NCI-H1694 treated with DMSO at 0.1 percent for 48 hours (cell line): ENCODE measurements around the gene NFIL3.
"Not testable (repeated sequence)": the region's sequence is repeated elsewhere in the genome, so short reads cannot be mapped to it uniquely, and the experiment has no call there.

Source experiments
- DNase-seq: peaks from one replicate; lab custom pipeline; 2025; lab: John Stamatoyannopoulos, UW

NFIL3 gene, protein sequence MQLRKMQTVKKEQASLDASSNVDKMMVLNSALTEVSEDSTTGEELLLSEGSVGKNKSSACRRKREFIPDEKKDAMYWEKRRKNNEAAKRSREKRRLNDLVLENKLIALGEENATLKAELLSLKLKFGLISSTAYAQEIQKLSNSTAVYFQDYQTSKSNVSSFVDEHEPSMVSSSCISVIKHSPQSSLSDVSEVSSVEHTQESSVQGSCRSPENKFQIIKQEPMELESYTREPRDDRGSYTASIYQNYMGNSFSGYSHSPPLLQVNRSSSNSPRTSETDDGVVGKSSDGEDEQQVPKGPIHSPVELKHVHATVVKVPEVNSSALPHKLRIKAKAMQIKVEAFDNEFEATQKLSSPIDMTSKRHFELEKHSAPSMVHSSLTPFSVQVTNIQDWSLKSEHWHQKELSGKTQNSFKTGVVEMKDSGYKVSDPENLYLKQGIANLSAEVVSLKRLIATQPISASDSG

DNA sequence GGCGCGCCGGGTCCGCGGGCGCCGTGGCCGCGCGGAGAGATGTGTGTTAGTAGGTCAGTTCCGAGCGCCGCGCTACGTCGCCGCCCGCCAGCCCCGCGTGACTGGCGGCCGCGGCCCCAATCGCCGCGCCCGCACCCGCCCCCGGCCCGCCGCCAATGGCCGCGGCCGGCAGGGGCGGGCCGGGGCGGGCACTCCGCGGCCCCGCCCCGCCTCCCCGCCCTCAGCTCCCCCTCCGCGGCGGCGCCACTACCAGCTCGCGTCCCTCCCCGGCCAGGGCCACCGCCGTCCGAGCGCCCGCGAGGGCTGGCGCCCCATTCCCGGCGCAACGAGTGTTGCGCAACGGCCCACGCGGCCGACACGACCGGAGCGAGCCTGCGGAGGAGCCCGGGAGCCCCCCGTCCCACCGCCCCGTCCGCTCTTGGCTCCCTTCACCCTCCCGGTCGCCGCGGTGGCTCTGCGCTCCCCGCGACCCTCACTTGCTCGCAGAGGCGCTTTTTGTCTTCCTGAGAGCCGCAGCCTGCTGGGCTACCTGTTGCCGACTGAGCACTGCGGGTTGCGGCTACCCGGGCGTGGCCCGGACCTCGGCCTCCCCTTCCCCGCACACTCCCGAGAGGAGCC lies at the start of gene NFIL3:
NFIL3 (minus strand) TSS at position 48 of the 618 bp plus-strand sequence. CDS start 13,098 bp downstream, outside the sequence.
- DNase-seq: peak; percentile 21

DNA sequence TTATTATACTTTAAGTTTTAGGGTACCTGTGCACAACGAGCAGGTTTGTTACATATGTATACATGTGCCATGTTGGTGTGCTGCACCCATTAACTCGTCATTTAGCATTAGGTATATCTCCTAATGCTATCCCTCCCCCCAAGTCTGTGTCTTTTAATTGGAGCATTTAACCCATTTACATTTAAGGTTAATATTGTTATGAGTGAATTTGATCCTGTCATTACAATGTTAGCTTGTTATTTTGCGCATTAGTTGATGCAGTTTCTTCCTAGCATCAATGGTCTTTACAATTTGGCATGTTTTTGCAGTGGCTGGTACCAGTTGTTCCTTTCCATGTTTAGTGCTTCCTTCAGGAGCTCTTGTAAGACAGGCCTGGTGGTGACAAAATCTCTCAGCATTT lies 47.9 kb upstream of the NFIL3 start:
- DNase-seq: not testable (repeated sequence)

DNA sequence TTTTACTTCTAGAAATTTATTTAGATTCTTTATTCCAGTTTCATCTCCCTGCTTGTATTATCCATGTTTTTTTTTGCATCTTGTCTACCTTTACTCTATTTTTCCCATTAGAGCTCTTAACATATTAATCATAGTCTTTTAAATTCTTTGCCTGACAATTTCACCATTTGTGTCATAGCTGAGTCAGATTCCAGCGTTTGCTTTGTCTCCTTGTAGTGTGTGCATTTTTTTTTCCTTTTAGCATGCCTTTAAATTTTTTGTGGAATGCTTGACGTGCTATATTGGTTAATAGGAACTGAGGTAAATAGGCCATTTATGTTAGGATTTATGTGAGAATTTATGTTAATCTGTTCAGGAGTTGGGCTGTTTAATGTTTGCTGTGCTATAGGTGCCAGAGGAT lies 41.8 kb upstream of the NFIL3 start:
- DNase-seq: no peak

DNA sequence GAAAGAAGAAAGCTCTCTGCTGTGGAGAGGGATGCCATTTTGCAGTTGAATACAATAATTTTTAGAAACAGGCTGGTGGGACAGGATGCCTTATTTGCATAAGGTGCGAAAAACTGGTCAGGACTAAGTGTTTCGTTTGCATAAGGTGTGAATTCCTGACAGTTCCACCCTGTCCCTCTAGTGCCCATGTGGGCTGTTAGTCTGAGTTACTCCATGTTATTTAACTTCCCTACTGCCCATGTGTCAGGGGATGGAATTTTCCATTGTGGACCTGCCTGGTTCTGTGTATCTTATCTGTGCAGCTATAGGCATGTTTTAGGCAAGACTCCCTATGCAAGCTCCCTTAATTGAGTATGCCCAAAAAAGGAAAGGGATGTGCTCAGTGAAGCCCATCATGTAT lies 35.3 kb upstream of the NFIL3 start:
- no peak for DNase-seq

DNA sequence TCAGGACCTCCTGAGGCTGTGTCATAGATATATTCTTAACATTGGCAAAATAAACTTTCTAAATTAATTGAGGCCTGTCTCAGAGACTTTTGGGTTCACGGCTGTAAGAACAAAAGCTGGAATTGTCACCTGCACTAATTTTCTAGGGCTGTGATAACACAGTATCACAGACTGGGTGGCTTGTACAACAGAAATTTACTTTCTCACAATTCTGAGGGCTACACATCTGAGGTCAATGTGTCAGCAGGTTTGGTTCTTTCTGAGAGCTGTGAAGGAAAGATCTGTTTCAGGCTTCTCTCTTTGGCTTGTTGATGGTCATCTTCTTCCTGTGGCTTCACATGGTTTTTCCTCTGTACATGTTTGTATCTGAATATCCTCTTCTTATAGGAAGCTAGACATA lies 29.2 kb upstream of the NFIL3 start:
- no peak for DNase-seq

DNA sequence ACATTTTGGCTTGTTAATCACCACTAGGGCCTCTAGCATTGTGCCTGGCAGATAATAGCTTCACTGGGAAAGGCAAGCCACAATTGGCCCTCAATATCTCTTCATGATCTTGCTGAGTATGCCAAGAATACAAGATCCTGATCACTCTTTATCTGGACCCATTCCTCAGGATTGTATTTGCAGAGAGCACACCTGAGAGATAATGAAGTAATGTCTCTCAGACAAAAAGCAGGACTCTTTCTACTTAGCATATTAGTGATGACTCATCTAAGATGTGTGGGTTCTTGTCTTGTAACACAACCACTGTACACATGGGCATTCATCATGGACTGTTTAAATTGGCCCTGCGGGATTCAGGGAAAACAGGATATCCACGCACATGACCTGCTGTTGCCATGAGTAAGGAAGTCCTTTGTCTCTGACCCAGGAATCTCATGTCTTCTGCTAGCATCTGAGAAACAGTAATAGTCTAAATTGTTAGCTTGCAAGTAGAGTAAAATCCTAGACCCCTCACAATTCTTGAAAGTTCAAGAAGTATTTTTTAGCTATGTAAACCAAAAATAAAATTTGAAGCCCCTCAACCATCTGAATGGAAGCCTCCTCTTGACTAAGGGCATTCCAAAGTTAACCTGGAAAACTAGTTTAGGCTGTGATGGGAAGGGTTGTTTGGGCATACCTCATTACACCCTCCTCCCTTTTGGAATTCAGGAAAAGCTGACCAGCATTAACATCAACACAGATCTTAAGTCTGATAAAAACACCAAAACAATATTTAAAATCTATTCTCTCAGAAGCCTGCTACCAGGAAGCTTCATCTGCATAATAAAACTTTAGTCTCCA lies 28.0 kb upstream of the NFIL3 start:
- DNase-seq: no peak

DNA sequence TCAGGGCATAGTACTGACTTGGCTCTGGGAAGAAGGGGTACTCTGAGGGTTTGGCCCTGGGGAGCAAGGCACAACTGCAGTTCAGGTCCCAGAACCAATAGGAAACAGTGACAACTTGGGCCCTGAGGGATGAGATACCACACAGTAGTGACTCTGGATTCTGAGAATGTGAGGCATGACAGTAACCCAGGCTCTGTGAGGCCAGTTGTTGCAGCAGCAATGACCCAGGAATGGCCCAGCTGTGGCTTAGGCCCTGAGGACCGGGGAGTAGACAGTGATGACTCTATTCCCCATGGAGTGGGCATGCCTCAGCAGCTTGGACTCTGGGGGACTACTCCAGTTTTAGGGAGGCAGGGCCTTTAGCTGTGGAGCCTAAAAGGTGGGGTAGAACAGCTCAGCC lies 21.5 kb upstream of the NFIL3 start:
- no peak for DNase-seq

DNA sequence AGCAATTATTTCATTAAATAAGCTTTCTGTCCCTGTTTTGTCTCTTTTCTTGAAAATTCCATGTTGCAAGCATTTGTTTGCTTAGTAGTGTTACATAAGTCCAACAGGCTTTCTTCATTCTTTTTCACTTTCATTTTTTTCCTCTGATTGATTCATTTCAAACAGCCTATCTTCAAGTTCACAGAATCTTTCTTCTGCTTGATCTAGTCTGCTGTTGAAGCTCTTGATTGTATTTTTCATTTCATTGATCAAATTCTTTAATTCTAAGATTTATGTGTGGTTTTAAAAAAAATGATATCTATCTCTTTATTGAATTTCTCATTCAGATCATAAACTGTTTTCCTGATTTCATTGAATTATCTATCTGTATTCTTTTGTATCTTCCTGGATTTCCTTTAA lies 20.4 kb upstream of the NFIL3 start:
- no peak for DNase-seq

DNA sequence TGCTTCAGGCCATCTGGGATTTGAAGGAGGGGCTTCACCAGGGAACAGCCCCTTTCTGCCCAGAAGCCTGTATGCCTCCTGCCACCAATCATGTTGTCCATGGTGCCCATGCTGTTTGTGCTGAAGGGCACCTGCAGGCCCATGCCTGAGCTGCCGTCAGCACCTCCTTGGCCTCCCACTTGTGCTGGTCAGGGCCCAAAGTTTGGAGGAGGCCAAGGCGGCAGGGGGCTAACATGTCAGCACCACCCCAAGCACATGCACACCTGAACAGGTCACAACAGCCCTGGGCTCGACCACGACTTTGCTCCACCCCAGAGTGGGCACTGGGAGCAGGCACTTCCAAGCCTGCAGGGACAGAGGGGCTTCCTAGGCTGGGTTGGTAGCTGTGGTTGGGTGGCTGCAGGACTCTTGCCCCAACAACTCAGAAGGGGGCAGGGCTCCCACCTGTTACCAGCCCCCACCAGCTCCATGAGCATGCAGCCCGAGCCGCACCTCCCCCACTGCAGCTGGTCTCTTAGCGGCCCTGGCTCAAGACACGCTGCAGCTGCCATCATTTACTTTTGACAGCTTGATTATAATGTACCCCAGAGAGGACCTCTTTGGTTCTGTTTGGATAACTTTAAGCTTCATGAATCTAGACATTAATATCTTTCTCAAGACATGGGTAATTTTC lies 19.8 kb upstream of the NFIL3 start:
- DNase-seq: no peak

DNA sequence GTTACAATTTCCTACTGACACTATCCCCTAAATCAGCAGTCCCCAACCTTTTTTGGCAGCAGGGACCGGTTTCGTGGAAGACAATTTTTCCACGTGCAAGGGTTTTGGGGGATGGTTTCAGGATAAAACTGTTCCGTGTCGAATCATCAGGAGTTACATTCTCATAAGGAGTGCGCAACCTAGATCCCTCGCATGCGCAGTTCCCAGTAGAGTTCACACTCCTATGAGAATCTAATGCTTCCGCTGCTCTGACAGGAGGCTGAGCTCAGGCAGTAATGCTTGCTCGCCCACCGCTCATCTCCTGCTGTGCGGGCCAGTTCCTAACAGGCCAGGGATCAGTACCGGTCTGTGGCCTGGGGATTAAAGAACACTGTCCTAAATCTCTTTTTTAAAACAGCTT lies 13.2 kb upstream of the NFIL3 start:
- no peak for DNase-seq

DNA sequence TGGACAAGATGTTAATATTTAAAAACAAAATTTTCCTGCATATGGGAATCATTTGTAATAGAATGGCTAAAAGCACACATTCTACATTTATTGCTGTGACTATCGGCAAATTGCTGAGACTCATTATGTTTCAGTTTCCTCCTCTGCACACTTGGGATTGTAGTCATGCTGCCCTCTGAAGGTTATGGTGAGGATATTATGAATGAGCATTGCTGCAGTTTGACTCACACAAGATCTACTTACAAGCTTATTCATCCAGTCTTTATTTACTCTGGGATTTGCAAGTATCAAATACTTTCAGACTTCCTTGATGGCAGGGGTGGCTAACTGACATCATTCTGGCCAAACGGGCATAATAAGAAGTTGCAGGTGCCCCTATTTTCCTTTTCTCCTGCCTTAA lies 9.5 kb upstream of the NFIL3 start:
- no peak for DNase-seq

DNA sequence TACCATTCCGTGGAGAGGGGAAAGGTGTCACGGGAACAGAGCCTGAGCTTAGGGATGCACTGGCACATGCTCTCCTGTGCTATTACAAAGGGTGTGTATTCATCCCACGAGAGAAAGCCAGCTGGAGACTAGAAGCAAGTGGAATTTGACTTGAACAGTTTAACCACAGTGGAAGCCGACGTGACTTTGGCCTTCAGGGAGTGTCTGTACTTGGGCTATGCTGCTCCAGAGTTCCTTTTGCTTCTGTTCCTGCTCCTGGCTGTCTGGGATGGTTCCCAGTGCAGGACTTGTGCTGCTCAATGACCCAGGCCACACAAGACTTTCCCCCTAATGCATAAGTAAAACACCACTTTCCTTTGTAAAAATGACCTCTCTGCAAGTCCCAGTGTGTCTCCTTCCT lies 7.9 kb upstream of the NFIL3 start:
- DNase-seq: no peak

DNA sequence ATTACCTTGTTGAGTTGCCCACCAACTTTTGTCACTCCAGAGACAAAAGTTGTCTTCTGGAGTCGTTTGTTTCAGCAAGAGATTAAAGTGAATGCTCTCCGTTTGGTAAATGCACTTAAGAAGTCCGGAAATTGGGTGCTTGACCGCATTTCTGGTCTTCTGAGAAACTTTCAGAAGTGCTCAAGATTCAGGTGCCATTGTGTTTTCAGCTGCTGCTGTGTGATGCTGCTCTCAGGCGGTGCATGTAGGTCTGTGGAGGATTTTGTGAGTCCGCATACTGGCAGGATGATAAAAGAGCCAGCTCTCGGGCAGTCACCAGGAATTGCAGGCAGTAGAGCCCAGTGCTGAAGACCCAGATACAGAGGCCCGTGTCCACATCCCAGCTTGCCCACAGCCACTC lies 5.9 kb upstream of the NFIL3 start:
- no peak for DNase-seq

DNA sequence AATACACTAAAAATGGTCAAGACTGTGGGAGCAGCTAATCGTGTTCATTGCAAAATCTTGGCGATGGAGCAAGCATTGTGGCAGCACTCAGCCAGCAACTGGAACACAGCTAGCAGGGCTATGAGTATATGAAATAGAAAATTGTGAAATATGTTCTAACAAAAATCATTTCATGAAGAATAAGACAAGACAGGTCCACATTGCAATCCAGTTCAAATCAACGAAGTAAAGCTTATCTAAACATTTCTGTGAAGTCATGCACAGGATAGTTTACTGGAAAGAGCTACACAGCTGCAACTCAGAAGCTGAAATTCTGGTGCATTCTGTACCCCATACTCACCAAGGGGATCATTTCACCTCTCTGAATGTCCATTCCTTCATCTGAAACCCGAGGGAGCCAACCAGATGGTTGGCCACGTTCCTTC lies 5.3 kb upstream of the NFIL3 start:
- no peak for DNase-seq

DNA sequence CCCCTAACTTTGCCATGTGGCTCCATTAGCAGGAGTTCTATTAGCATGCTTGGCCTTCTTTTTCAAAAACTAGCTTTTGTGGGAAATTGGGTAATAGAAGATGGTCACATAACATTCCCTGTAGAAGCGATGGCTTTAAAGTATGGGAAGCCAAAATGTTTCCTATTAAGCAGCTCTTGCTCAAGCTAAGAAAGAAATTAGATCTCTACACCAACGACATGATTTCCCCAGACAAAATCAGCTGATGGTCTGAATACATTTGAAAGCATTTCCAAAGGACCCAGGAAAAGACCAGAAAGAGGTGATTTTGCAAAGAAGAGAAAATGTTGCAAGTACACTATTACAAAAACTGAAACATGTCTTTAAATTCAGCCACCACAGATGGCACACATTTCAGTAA lies 4.8 kb upstream of the NFIL3 start:
- no peak for DNase-seq

DNA sequence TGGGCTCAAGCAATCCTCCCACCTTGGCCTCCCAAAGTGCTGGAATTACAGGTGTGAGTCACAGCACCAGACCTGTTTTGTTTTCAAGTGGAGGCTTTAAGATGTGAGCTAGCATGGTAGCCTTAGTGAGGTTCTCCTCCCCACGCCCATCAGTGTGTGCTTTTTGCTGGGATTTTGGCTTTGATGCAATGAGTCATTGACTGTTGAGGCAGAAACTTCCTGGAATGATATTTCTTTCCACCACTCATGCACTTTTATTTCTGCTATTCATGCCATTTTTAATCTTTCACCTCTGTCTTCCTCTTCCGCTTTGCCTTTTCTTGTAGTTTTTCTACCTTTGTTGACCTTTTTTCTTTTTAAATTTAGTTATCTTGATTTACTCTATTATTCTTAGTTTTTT lies 4.2 kb upstream of the NFIL3 start:
- DNase-seq: no peak

DNA sequence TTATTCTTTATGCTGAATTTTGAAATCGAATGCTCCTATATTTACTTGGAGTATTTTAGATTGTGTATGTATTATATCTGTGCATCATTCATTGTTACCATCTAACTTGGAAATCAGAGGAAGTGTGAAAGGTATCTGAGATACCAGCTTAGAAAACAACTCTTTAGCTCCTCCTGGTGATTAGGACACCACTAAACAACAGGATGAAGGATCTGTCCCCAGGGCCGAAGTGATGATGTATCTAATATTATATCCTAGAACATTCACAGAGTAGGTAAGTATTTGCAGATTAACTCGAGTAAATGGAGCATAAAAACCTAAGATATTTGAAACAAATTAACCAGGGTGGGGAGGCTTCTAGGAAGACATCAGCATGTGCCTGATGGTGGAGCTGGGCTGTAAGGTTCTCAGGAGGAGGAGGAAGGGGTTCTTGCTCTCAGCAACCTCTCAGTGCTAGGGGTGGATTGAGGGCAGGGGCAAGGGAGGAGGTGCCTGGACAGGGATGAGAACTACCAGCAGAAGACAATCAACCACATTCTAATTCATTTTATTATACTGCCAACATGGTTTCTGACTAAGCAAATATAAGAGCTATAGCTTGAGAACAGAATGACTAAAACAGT lies 2.6 kb upstream of the NFIL3 start:
- DNase-seq: peak; percentile 46

DNA sequence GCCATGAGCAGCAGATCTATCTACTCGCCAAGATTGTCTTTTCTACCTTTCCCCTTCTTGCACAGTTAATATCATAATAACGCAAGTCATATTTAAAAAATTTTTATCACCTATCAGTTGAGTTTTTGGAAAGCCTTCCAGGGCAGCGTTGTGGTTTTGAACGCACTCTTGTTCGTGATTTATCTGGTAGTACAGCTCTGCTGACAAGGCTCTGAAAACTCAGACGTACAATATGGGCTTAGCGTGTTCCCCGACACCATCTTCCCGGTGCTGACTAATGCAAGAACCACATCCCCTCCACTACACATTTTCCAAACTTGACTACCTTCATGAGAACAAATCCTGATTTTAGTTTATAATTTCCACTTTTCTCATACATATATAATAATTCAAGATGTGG lies 1.6 kb upstream of the NFIL3 start:
- no peak for DNase-seq

DNA sequence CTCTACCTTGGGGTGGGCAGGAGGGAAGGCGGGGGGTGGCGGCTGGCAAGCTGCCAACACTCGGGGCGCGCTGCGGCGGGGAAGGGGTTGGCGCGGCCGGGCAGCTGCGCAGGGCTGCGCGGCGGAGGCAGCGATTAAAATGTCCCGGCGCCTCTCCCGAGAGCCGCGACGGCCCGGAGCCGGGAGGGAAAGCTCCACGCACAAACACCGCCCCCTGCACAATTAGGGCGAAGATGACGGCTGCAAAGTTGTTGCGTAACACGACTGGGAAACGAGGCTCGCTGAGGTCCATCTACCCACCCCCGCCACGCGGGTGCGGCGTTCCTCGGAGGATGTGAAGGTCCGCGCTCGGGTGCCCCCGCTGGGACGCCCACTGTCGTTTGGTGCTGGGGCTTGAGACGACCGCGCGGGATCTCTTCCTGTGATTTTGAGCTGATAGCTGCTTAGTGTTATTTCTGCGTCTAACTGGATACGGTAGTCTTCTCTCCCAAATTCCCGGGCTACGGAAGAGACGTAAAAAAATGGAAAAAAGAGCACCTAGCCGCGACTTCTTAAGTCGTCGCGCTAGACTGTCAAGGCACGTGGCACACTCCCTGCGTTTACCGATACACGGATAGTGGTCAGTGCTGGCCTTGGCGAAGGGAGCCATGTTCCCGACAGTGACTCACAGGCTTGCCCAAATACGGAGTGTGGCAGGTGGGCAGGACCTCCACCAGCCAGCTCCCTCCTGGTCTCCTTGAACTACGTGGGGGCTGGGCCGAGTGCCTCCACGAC lies 958 bp upstream of the NFIL3 start:
- no peak for DNase-seq

DNA sequence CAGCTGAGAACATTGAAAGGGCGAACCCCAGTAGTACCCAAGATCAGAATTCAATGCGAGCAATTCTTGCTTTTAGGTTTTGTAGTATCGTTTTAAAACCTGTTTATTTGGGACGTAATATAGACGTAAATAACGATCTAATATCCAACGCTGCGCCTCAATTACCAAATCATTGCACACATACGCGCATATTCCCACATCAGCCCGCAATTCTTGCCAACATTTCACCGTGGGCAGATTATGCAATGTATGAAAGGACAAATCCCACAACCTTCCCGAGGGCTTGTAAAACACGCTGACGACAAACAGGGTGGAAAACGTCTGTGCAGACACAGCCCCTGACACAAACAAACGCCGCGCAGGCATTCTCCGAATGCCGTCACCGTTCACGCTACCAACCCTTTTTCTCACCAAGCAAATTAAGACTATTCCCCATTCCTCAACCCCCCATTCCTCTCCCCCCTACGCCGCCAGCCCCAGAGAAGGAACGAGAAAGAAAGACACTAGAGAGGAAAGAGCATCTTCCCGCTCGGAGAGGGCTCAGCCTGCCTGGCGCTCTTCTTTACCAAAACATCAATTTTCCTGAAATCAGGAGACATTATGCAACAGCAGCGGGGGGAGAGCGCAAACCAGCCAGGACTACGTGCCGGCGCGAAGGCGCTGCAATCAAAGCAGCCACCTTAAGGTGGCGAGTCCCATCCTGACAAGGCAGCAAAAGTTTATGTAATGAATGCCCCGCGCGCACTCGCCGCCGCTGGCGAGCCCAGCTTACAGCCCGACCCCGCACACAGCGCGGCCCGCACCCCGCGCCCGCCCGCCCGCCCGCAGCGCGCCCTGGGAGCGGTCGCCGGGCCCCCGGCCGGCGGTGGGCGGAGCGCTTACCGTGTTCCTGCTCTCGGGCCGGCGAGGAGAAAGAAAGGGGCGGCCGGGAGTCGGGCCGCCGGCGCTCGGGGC lies 597 bp downstream of the NFIL3 start:
- no peak for DNase-seq
